Right hindlimb (tissue), 1 donor: Measurements from ENCODE around the gene GP1BB.
A peak's percentile ranks its signal among the peaks of the same experiment; 100 is the strongest.
"Not testable (repeated sequence)": the region's sequence is repeated elsewhere in the genome, so short reads cannot be mapped to it uniquely, and the experiment has no call there.

Source experiments
- DNase-seq: peaks from one replicate; pipeline ENCODE4 v3.0.0-alpha.2; 2018

Gene GP1BB

GRCh38 chr22:19723232-19723982 is at the start of gene GP1BB:
TSS of gene GP1BB (plus strand) at chr22:19723539. CDS start at chr22:19723570, 31 bp downstream.
- DNase-seq: no peak

GRCh38 chr22:19673660-19674059 is 49.7 kb upstream of the GP1BB start:
- DNase-seq: no peak

- peak; percentile 35 for DNase-seq
These were observed 49.0 kb upstream of the GP1BB start for GRCh38 chr22:19674129-19674928.

GRCh38 chr22:19674929-19675253 is 48.4 kb upstream of the GP1BB start:
- DNase-seq: no peak

- no peak for DNase-seq
These were observed 47.9 kb upstream of the GP1BB start for GRCh38 chr22:19675428-19675827.

GRCh38 chr22:19676437-19676836 is 46.9 kb upstream of the GP1BB start:
- DNase-seq: not testable (repeated sequence)

GRCh38 chr22:19678949-19679521 is 44.3 kb upstream of the GP1BB start:
- DNase-seq: peak; percentile 51

- DNase-seq: no peak
These were observed 43.7 kb upstream of the GP1BB start for GRCh38 chr22:19679522-19680101.

GRCh38 chr22:19680287-19680881 is 43.0 kb upstream of the GP1BB start:
- no peak for DNase-seq

- no peak for DNase-seq
These were observed 42.2 kb upstream of the GP1BB start for GRCh38 chr22:19680911-19681862.

- DNase-seq: no peak
These were observed 41.5 kb upstream of the GP1BB start for GRCh38 chr22:19681863-19682245.

GRCh38 chr22:19686946-19687345 is 36.4 kb upstream of the GP1BB start:
- DNase-seq: no peak

- DNase-seq: no peak
These were observed 35.6 kb upstream of the GP1BB start for GRCh38 chr22:19687561-19688300.

GRCh38 chr22:19688301-19689290 is 34.7 kb upstream of the GP1BB start:
- DNase-seq: no peak

- no peak for DNase-seq
These were observed 33.9 kb upstream of the GP1BB start for GRCh38 chr22:19689408-19689807.

GRCh38 chr22:19691007-19691720 is 32.2 kb upstream of the GP1BB start:
- DNase-seq: no peak

GRCh38 chr22:19691721-19692341 is 31.5 kb upstream of the GP1BB start:
- peak; percentile 78 for DNase-seq

- no peak for DNase-seq
These were observed 29.8 kb upstream of the GP1BB start for GRCh38 chr22:19693581-19693980.
